Hepatocyte (in vitro differentiated cells): ENCODE data around the gene USP37.

Experiments used
- EZH2phosphoT487 ChIP-seq: fragments of 200-600 bp; sonication (generic); IDR thresholded peaks from one replicate; pipeline ENCODE4 v1.6.1; 2018; ENCODE audit warnings: antibody characterized with exemption, mild to moderate bottlenecking, low read depth, moderate library complexity; ENCODE audit not compliant: unreplicated experiment, severe bottlenecking
- TF ChIP-seq, protein P1 (sequence below): fragments of 200-600 bp; sonication (generic); IDR thresholded peaks from 2 replicates; pipeline ENCODE4 v1.5.1; 2016; ENCODE audit warnings: antibody characterized with exemption, mild to moderate bottlenecking; ENCODE audit not compliant: poor library complexity

DNA sequence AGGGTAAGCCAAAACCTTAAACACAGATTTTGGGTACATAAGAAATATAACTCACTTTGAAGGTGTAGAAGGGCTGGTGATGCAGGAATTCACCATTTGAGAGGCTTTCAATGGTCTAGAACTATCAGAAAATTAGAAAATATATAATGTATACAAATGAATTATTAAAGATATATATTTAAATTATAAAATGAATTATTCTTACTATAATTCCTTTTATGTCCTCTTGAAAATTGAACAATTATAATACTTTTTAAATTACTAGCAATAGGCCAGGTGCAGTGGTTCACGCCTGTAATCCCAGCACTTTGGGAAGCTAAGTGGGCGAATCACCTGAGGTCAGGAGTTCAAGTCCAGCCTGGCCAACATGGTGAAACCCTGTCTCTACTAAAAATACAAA is 88.6 kb downstream of the USP37 start:
- TF ChIP-seq, protein P1, sequence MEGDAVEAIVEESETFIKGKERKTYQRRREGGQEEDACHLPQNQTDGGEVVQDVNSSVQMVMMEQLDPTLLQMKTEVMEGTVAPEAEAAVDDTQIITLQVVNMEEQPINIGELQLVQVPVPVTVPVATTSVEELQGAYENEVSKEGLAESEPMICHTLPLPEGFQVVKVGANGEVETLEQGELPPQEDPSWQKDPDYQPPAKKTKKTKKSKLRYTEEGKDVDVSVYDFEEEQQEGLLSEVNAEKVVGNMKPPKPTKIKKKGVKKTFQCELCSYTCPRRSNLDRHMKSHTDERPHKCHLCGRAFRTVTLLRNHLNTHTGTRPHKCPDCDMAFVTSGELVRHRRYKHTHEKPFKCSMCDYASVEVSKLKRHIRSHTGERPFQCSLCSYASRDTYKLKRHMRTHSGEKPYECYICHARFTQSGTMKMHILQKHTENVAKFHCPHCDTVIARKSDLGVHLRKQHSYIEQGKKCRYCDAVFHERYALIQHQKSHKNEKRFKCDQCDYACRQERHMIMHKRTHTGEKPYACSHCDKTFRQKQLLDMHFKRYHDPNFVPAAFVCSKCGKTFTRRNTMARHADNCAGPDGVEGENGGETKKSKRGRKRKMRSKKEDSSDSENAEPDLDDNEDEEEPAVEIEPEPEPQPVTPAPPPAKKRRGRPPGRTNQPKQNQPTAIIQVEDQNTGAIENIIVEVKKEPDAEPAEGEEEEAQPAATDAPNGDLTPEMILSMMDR: no peak
- no peak for TF ChIP-seq EZH2phosphoT487
